Measurements from ENCODE around the gene AXIN1. TPM values are rescaled to one million over a fixed set of nuclear protein-coding genes. Genes with fewer than 3 reads are reported as not detected.

AXIN1 gene
- total and polyA plus RNA-seq, 9 of the 15 experiments (the other 6 are each of a cell fraction or from before 2014, with no cell fraction given) = 0.42 to 58.0 (median 25.9) TPM

DNA sequence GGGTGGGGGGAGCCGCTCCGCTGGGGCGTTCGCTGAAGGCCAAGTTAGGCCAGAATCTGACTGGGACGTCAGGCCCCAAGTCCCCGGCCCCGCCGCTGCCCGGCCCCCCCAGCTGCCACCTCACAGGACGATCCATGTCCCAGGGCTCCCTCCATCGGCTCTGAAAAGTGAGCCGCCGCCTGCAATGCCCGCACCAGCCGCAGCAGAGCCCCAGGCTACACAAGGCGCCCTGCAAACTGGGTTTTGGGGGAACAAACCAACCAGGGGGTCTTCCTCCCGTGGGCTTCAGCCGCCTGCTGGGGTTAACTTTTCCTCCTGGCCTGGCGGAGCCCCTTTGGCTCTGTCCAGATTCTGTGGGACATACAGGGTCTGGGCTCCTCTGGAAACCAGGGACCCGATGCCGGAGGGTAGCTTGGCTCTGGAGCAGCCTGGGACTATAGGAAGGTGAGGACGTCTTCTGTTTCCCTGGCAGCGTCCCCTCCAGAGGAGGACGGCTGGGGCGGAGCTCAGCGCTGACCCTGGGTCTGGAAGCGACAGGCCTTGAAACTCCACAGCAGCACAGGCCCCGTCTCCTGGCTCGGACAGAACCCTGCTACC lies 45.3 kb upstream of the AXIN1 start (continued):
- TF ChIP-seq ZNF324 (CRISPR knock-in tag; IDR thresholded peaks at IDR 0.05) (no peak), CXXC5 (CRISPR knock-in tag; IDR thresholded peaks at IDR 0.05) (no peak), MYBL2 (IDR thresholded peaks at IDR 0.05; ENCODE audit: low read depth) (no peak), MYBL2 (CRISPR knock-in tag; IDR thresholded peaks at IDR 0.05; ENCODE audit: borderline replicate concordance) (no peak), ARID1B (IDR thresholded peaks at IDR 0.05) (0 out of 2 replicates have a peak, but pooled peaks have one; percentile 19), LEF1 (IDR thresholded peaks at IDR 0.05) (no peak), GABPB1 (CRISPR knock-in tag; IDR thresholded peaks at IDR 0.05) (no peak), BHLHE40 (IDR thresholded peaks at IDR 0.05; ENCODE audit: low read length) (no peak), HOXB6 (CRISPR knock-in tag; IDR thresholded peaks at IDR 0.05; ENCODE audit: borderline replicate concordance) (no peak), NONO (IDR thresholded peaks at IDR 0.05; ENCODE audit: low read depth in 2 of 2, low read length in 1 of 2) (0 out of 4 replicates have a peak, but pooled peaks of 1 of the 2 experiments have one; percentile 26), RNF2 (IDR thresholded peaks at IDR 0.05) (no peak), BRD9 (IDR thresholded peaks at IDR 0.05; ENCODE audit: low read depth, partially characterized antibody) (no peak), ZNF444 (CRISPR knock-in tag; IDR thresholded peaks at IDR 0.05) (no peak), POLR3G (IDR thresholded peaks at IDR 0.05; ENCODE audit: extremely low read depth, insufficient read length, insufficient replicate concordance) (no peak), POLR2AphosphoS2 (IDR thresholded peaks at IDR 0.05; ENCODE audit: low read length) (no peak), XRCC4 (IDR thresholded peaks at IDR 0.05; ENCODE audit: extremely low read depth, insufficient read depth, insufficient read length) (no peak), TRIM25 (IDR thresholded peaks at IDR 0.05; ENCODE audit: borderline replicate concordance) (no peak), TARDBP (IDR thresholded peaks at IDR 0.05) (no peak), ZNF431 (CRISPR knock-in tag; IDR thresholded peaks at IDR 0.05) (no peak), ZNF445 (CRISPR knock-in tag; IDR thresholded peaks at IDR 0.05; ENCODE audit: low read depth) (no peak), ZNF175 (CRISPR knock-in tag; IDR thresholded peaks at IDR 0.05; ENCODE audit: low read depth) (no peak), JUNB (CRISPR knock-in tag; conservative IDR thresholded peaks at IDR 0.05) (no peak), NR3C1 (CRISPR knock-in tag; IDR thresholded peaks at IDR 0.05) (no peak), ZNF274 (IDR thresholded peaks at IDR 0.05; ENCODE audit: borderline replicate concordance, low read depth, low read length) (no peak), COPS2 (conservative IDR thresholded peaks at IDR 0.05) (no peak), MCM2 (IDR thresholded peaks at IDR 0.05; ENCODE audit: low read depth) (no peak), GATA2 (CRISPR knock-in tag; IDR thresholded peaks at IDR 0.05) (no peak), MEF2A (IDR thresholded peaks at IDR 0.05; ENCODE audit: control insufficient read depth, low read depth, low read length) (no peak), PCBP1 (IDR thresholded peaks at IDR 0.05; ENCODE audit: low read depth, low read length, poor library complexity, severe bottlenecking) (peak; percentile 97), KAT7 (CRISPR knock-in tag; IDR thresholded peaks at IDR 0.05; ENCODE audit: borderline replicate concordance) (0 out of 2 replicates have a peak, but pooled peaks have one; percentile 34), RB1 (IDR thresholded peaks at IDR 0.05; ENCODE audit: low read depth) (no peak), ETV6 (IDR thresholded peaks at IDR 0.05; ENCODE audit: borderline replicate concordance in 1 of 2, low read depth in 2 of 2, low read length in 1 of 2) (no peak), ETV6 (CRISPR knock-in tag; IDR thresholded peaks at IDR 0.05; ENCODE audit: borderline replicate concordance) (no peak)

Data from K562 (cell line).